ENCODE results near the gene PCSK5.

PCSK5 gene

GRCh38 chr9:76200745-76201144 is 310.3 kb downstream of the PCSK5 start:
- Mint-ChIP-seq H3K4me3 (no peak overlapping the region), H3K9me3 (no peaks in the 10 kb centered on the region), H3K27ac (no peak overlapping the region), H3K27me3 (ENCODE audit: low read depth) (peaks cover 17% of the 10 kb centered on the region), H3K36me3 (ENCODE audit: low read depth) (peaks cover 3% of the 10 kb centered on the region), H3K4me1 (ENCODE audit: low read depth) (no peaks in the 10 kb centered on the region)

- Mint-ChIP-seq H3K4me1 (ENCODE audit: low read depth) (no peaks in the 10 kb centered on the region), H3K27ac (no peak overlapping the region), H3K4me3 (no peak overlapping the region), H3K36me3 (ENCODE audit: low read depth) (peaks cover 1% of the 10 kb centered on the region), H3K9me3 (no peaks in the 10 kb centered on the region), H3K27me3 (ENCODE audit: low read depth) (peaks cover 19% of the 10 kb centered on the region)
Measured at GRCh38 chr9:76203373-76203772, 312.9 kb downstream of the PCSK5 start.

GRCh38 chr9:76206821-76207220 is 316.3 kb downstream of the PCSK5 start:
- no peaks in the 10 kb centered on the region for H3K36me3 Mint-ChIP-seq (ENCODE audit: low read depth)
- no peak overlapping the region for H3K4me3 Mint-ChIP-seq
- no peaks in the 10 kb centered on the region for H3K4me1 Mint-ChIP-seq (ENCODE audit: low read depth)
- no peak overlapping the region for H3K27ac Mint-ChIP-seq
- H3K27me3 Mint-ChIP-seq (ENCODE audit: low read depth), result peaks cover 31% of the 10 kb centered on the region
- no peaks in the 10 kb centered on the region for H3K9me3 Mint-ChIP-seq

GRCh38 chr9:76213751-76214150 is 323.3 kb downstream of the PCSK5 start:
- Mint-ChIP-seq H3K4me3 (no peak overlapping the region), H3K4me1 (ENCODE audit: low read depth) (peaks cover 7% of the 10 kb centered on the region), H3K27ac (no peak overlapping the region), H3K27me3 (ENCODE audit: low read depth) (peaks cover 8% of the 10 kb centered on the region), H3K9me3 (no peaks in the 10 kb centered on the region), H3K36me3 (ENCODE audit: low read depth) (no peaks in the 10 kb centered on the region)

- Mint-ChIP-seq H3K9me3 (no peaks in the 10 kb centered on the region), H3K27ac (no peak overlapping the region), H3K4me1 (ENCODE audit: low read depth) (peaks cover 7% of the 10 kb centered on the region), H3K27me3 (ENCODE audit: low read depth) (peaks cover 6% of the 10 kb centered on the region), H3K4me3 (no peak overlapping the region), H3K36me3 (ENCODE audit: low read depth) (no peaks in the 10 kb centered on the region)
Measured at GRCh38 chr9:76215066-76215465, 324.6 kb downstream of the PCSK5 start.

- Mint-ChIP-seq H3K4me1 (ENCODE audit: low read depth) (peaks cover 7% of the 10 kb centered on the region), H3K4me3 (no peak overlapping the region), H3K9me3 (no peaks in the 10 kb centered on the region), H3K36me3 (ENCODE audit: low read depth) (no peaks in the 10 kb centered on the region), H3K27ac (no peak overlapping the region), H3K27me3 (ENCODE audit: low read depth) (no peaks in the 10 kb centered on the region)
Measured at GRCh38 chr9:76216161-76216649, 325.7 kb downstream of the PCSK5 start.

- Mint-ChIP-seq H3K27ac (no peak overlapping the region), H3K9me3 (no peaks in the 10 kb centered on the region), H3K27me3 (ENCODE audit: low read depth) (no peaks in the 10 kb centered on the region), H3K36me3 (ENCODE audit: low read depth) (no peaks in the 10 kb centered on the region), H3K4me1 (ENCODE audit: low read depth) (peaks cover 7% of the 10 kb centered on the region), H3K4me3 (no peak overlapping the region)
Measured at GRCh38 chr9:76218117-76218885, 327.8 kb downstream of the PCSK5 start.

- peaks cover 2% of the 10 kb centered on the region for H3K27me3 Mint-ChIP-seq (ENCODE audit: low read depth)
- no peak overlapping the region for H3K4me3 Mint-ChIP-seq
- H3K36me3 Mint-ChIP-seq (ENCODE audit: low read depth), result no peaks in the 10 kb centered on the region
- H3K4me1 Mint-ChIP-seq (ENCODE audit: low read depth), result peaks cover 4% of the 10 kb centered on the region
- H3K9me3 Mint-ChIP-seq, result no peaks in the 10 kb centered on the region
- H3K27ac Mint-ChIP-seq, result no peak overlapping the region
Measured at GRCh38 chr9:76218886-76219445, 328.5 kb downstream of the PCSK5 start.

GRCh38 chr9:76219560-76220151 is 329.2 kb downstream of the PCSK5 start:
- no peak overlapping the region for H3K27ac Mint-ChIP-seq
- H3K27me3 Mint-ChIP-seq (ENCODE audit: low read depth), result peaks cover 6% of the 10 kb centered on the region
- H3K4me1 Mint-ChIP-seq (ENCODE audit: low read depth), result peaks cover 4% of the 10 kb centered on the region
- H3K9me3 Mint-ChIP-seq, result no peaks in the 10 kb centered on the region
- H3K4me3 Mint-ChIP-seq, result no peak overlapping the region
- H3K36me3 Mint-ChIP-seq (ENCODE audit: low read depth), result no peaks in the 10 kb centered on the region

GRCh38 chr9:76221423-76221822 is 330.9 kb downstream of the PCSK5 start:
- no peak overlapping the region for H3K27ac Mint-ChIP-seq
- peaks cover 6% of the 10 kb centered on the region for H3K27me3 Mint-ChIP-seq (ENCODE audit: low read depth)
- H3K36me3 Mint-ChIP-seq (ENCODE audit: low read depth), result no peaks in the 10 kb centered on the region
- no peaks in the 10 kb centered on the region for H3K4me1 Mint-ChIP-seq (ENCODE audit: low read depth)
- H3K4me3 Mint-ChIP-seq, result no peak overlapping the region
- no peaks in the 10 kb centered on the region for H3K9me3 Mint-ChIP-seq

GRCh38 chr9:76223749-76224340 is 333.4 kb downstream of the PCSK5 start:
- no peak overlapping the region for H3K4me3 Mint-ChIP-seq
- no peaks in the 10 kb centered on the region for H3K4me1 Mint-ChIP-seq (ENCODE audit: low read depth)
- peaks cover 6% of the 10 kb centered on the region for H3K27me3 Mint-ChIP-seq (ENCODE audit: low read depth)
- no peaks in the 10 kb centered on the region for H3K9me3 Mint-ChIP-seq
- H3K27ac Mint-ChIP-seq, result no peak overlapping the region
- H3K36me3 Mint-ChIP-seq (ENCODE audit: low read depth), result no peaks in the 10 kb centered on the region

- no peak overlapping the region for H3K27ac Mint-ChIP-seq
- no peaks in the 10 kb centered on the region for H3K9me3 Mint-ChIP-seq
- no peak overlapping the region for H3K4me3 Mint-ChIP-seq
- no peaks in the 10 kb centered on the region for H3K36me3 Mint-ChIP-seq (ENCODE audit: low read depth)
- H3K4me1 Mint-ChIP-seq (ENCODE audit: low read depth), result no peaks in the 10 kb centered on the region
- H3K27me3 Mint-ChIP-seq (ENCODE audit: low read depth), result peaks cover 6% of the 10 kb centered on the region
Measured at GRCh38 chr9:76227156-76227555, 336.7 kb downstream of the PCSK5 start.

- H3K27ac Mint-ChIP-seq, result no peak overlapping the region
- no peaks in the 10 kb centered on the region for H3K4me1 Mint-ChIP-seq (ENCODE audit: low read depth)
- no peaks in the 10 kb centered on the region for H3K36me3 Mint-ChIP-seq (ENCODE audit: low read depth)
- H3K27me3 Mint-ChIP-seq (ENCODE audit: low read depth), result no peaks in the 10 kb centered on the region
- no peak overlapping the region for H3K4me3 Mint-ChIP-seq
- no peaks in the 10 kb centered on the region for H3K9me3 Mint-ChIP-seq
Measured at GRCh38 chr9:76231001-76231400, 340.5 kb downstream of the PCSK5 start.

GRCh38 chr9:76232861-76233489 is 342.5 kb downstream of the PCSK5 start:
- no peak overlapping the region for H3K27ac Mint-ChIP-seq
- H3K4me3 Mint-ChIP-seq, result no peak overlapping the region
- no peaks in the 10 kb centered on the region for H3K4me1 Mint-ChIP-seq (ENCODE audit: low read depth)
- H3K9me3 Mint-ChIP-seq, result no peaks in the 10 kb centered on the region
- H3K36me3 Mint-ChIP-seq (ENCODE audit: low read depth), result no peaks in the 10 kb centered on the region
- peaks cover 5% of the 10 kb centered on the region for H3K27me3 Mint-ChIP-seq (ENCODE audit: low read depth)
